Stimulated activated CD4-positive, alpha-beta T cell treated with anti-CD3 and anti-CD28 coated beads, Interleukin-2, amount 100 ng/mL, for 4 hours (primary cell): ENCODE data around the gene SFT2D1.

Source experiments
- DNase-seq: peaks from one replicate; pipeline ENCODE4 v3.0.0-alpha.2; 2020; ENCODE audit warnings: low read depth

SFT2D1 gene

GRCh38 chr6:166307082-166308032 lies 35.0 kb downstream of the SFT2D1 start:
- DNase-seq = no peak

DNA sequence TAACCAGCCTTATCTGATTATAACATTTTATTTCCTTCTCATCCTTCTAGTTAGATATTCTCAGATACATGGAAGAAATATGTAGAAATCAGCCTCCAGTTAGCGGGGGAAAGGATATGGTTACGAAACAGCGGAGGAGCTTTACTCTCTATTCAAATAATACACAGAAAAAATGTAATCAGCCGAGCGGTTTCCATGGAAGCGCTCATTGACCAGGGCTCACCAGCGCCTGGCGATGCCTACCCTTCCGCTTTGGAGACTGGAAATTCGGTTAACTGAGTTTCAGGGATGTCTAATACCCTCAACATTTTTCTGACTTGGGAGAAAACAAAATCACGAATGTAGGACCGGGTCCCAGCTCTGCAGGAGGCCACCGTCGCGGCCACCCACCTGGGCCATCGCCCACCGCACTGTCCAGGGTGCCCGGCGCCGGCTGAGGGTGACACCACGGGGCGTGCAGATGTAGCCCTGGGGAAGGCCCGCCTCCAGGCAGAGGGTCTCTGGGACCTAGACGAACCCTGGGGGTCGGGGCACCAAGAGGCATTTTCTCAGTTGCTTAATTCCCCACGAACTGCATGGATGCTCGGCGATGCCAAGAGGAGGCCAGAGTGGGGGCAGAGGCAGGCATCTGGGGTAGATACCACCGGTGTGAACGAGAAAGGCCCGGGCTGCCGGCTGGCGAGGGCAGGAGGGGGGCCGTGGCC lies 35.8 kb downstream of the SFT2D1 start:
- no peak for DNase-seq

GRCh38 chr6:166305562-166306117 lies 36.7 kb downstream of the SFT2D1 start:
- no peak for DNase-seq

DNA sequence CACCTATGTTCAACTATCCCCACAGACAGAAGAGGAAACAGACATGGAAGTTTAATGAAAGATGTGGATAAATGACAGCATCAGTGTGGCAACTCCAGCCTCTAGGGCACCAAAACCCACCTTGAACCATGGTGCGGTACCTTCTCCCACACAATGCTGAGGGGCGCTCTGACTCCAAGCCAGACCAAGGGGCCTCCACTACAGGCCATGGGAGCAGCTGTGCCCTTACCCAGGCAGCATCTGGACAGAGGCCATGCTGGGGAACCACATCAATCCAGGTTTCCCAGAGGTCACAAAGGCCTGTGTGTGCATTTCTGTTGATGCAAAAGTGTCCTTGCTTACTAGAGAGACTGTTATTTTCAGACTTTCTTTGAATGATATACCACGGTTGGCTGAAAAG lies 38.2 kb downstream of the SFT2D1 start:
- no peak for DNase-seq

DNA sequence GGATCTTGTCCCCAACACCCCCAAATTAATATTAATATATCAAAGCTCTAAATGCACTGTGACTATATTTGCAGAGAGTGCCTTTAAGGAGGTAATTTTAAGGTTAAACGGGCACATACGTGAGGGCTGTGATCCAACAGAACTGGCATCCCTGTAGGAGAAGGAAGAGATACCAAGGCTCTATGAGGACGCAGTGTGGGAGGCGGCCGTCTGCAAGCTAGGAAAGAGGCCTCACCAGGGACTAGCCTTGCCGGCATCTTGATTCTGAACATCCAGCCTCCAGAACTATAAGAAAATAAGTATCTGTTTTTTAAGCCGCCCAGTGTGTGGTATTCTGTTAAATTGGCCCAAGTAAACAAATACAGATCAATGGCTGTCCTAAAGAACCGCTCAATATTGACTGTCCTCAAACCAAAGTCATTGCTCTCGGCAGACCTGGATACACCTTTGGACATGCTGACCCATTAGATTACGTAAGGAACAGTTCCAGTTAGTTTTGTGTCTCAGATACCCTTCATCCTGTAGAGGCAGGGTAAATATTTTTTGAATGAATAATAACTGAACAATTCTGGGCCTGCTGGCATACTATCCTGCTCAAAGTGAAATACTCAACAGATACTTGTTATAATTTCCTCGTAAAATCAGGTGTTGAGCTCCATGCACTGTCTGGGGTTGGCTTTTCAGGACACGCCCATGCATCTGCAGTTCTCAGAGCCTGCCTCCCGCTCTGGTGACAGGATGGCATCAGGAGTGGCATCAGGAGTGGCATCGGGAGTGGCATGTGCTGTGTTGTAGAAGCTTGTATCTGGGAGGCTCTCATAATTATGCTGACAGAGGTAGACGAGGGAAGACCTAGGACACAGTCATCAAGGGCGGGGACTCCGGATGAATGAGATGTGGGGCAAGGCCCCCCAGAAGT lies 40.5 kb downstream of the SFT2D1 start:
- no peak for DNase-seq

DNA sequence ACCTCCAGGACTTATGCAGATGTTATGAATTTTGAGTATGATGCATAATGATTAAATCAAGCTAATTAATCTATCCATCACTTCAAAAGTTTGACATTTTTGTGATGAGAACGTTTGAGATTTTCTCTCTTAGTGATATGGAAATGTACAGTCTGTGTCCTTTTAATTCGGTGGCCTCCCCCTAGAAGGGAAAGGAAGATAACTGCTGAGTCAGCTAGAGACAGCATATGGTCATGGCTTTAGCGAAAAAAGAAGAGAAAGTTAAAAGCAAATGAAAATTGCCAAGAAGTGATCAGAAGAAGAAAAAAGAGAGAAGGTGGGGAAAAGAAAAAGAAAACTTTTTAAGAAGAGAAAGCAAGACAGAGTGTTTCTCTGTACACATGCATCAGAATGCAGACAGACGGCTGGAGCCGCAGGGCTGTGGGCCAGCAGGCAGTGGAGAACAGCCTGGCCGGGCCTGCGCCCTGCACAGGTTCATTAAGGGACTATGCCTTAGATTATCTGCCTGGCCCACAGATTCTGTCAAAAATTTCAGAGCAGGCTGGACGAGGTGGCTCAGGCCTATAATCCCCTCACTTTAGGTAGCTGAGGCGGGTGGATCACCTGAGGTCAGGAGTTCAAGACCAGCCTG lies 41.9 kb downstream of the SFT2D1 start:
- no peak for DNase-seq

- no peak for DNase-seq
Observed at GRCh38 chr6:166297606-166298005, 44.7 kb downstream of the SFT2D1 start.

DNA sequence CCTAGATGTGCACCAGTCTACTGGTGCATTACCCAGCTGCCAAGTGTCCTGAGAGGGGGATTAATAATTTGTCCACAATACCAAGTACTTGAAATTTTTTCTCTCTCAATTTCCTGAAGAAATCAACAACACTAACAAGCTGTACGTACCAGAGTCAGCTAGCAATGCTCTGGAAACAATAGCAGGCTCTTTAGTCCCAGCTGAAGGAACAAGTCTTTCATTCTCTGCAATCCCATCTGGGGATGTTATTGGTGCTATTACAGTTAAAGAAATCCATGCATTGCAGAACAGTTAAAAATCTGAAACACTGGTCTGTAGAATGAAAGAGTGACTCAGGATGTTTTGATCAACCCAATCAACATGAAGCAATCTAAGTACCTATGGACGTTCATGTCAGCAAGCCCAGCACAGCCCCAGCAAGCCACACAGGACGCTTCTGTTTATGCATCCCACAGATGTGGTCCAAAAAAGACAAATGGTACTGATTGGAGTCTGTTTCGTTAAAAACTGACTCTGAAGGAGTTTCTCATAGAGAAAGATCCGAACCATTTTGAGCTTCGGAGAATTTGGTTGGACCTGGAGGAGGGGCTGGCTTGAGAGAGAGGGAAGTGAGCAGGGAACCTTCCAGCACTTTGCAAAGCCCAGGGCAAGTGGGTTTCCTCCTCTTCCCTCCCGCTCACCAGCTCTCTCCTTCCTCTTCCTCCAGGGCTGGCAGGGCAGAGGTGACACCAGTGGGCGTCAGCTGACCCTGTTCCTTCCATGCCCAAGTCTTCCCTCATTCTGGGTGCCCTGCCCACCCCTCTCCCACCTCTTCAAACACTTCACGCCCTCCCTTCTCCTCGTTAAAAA lies 46.1 kb downstream of the SFT2D1 start:
- DNase-seq = no peak

- DNase-seq = no peak
Observed at GRCh38 chr6:166293731-166294584, 48.4 kb downstream of the SFT2D1 start.

GRCh38 chr6:166289207-166290060 lies 52.9 kb downstream of the SFT2D1 start:
- no peak for DNase-seq

DNA sequence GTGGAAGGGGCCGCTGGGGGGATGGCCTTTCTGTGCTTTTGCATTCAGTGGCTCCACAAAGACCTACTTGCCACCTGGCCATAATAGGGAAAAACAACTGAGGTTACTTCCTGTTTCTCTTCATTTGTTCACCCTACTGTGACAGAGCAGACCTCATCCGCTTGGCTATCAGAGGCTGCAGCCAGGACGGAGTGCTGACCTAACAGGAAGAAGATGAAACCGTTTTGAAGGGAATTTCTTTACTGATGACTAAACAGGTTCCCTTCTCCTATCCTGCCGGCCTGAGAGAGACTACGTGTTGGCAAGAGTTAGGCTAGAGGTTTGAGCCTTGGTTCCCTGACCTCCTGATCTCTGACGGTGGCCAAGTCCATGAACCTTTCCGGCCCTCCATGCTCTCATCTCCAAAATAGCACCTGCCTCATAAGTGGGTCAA lies 55.5 kb downstream of the SFT2D1 start:
- DNase-seq = no peak

GRCh38 chr6:166285233-166285632 lies 57.1 kb downstream of the SFT2D1 start:
- DNase-seq = no peak

DNA sequence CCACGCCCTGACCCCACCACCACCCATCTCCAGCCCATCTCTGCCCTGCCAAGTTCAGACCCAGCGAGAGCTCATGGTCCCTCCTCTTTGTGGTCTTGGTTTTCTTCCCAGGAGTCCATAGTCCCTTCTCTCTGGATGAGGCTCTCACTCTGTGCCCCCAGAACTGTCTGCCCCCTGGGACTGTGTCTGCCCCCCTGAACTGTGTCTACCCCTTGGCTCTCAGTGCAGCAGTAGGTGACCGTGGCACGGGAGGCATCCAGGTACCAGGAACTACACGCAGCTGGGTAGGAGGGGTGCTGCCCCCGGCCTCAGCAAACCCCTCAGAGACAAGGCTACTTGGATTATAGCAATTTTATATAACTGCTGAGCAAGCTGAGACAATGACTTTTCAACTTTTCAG lies 57.7 kb downstream of the SFT2D1 start:
- DNase-seq = no peak

GRCh38 chr6:166282394-166283032 lies 59.8 kb downstream of the SFT2D1 start:
- DNase-seq = no peak

DNA sequence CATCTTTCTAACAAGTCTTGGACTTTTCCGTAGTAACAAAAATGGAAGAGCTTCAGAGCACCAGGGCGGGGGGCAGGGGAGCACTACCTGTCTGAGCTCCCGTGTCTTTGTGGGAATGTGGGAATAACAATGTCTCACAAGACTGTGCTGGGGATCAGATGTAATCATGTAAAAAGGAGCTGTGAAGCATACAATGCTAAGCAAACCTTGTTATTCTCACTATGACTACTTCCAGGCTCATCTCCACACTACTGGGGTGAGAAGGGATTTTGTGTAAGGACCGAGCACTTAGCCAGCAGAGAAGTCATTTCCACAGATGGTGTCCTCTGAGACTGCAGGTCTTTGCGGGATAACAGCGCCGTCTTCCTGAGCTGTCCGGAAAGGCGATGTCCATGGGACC lies 61.2 kb downstream of the SFT2D1 start:
- DNase-seq = no peak

DNA sequence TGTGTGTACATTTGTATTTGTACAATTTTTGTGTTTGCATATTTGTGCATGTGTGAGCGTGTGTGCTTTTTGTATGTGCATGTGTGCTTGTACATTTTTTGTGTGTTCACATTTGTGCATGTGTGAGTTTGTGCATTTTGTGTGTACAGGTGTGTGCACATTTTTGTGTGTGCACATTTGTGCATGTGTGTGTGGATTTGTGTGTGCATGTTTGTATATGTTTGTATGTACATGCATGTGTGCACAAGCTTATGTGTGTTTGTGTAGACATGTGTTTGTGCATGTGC lies 63.0 kb downstream of the SFT2D1 start:
- DNase-seq = no peak

- DNase-seq = no peak
Observed at GRCh38 chr6:166278579-166279392, 63.6 kb downstream of the SFT2D1 start.
